ENCODE results near the gene HS1BP3.

The HS1BP3 gene

GRCh38 chr2:20569464-20570223, 81.3 kb downstream of the HS1BP3 start:
- H3K4me1 ChIP-seq (ENCODE audit: control insufficient read depth, insufficient read depth, low read length) = peaks cover 7% of the 10 kb centered on the region; the same call in 1 of the 2 replicates
- H3K27ac ChIP-seq (ENCODE audit: low read depth, low read length) = no peak overlapping the region

GRCh38 chr2:20568501-20569463, 82.1 kb downstream of the HS1BP3 start:
- Histone ChIP-seq H3K36me3 (ENCODE audit: control insufficient read depth, insufficient read depth, low read length) (no peaks in the 10 kb centered on the region), H3K9me3 (ENCODE audit: control insufficient read depth, insufficient read depth, low read length) (no peaks in the 10 kb centered on the region), H3K27me3 (ENCODE audit: control insufficient read depth, insufficient read depth, low read length) (no peaks in the 10 kb centered on the region), H3K27ac (ENCODE audit: low read depth, low read length) (no peak overlapping the region), H3K4me1 (ENCODE audit: control insufficient read depth, insufficient read depth, low read length) (peaks cover 7% of the 10 kb centered on the region; the same call in 1 of the 2 replicates), H3K4me3 (ENCODE audit: low read depth, low read length) (no peak overlapping the region), H3K9ac (ENCODE audit: low read depth, low read length) (no peak overlapping the region)

More at GRCh38 chr2:20569464-20570223, 81.3 kb downstream of the HS1BP3 start:
- H3K9me3 ChIP-seq (ENCODE audit: control insufficient read depth, insufficient read depth, low read length) = no peaks in the 10 kb centered on the region
- H3K4me3 ChIP-seq (ENCODE audit: low read depth, low read length) = no peak overlapping the region
- no peak overlapping the region for H3K9ac ChIP-seq (ENCODE audit: low read depth, low read length)
- no peaks in the 10 kb centered on the region for H3K36me3 ChIP-seq (ENCODE audit: control insufficient read depth, insufficient read depth, low read length)
- H3K27me3 ChIP-seq (ENCODE audit: control insufficient read depth, insufficient read depth, low read length) = no peaks in the 10 kb centered on the region

- Histone ChIP-seq H3K4me3 (ENCODE audit: low read depth, low read length) (no peak overlapping the region), H3K4me1 (ENCODE audit: control insufficient read depth, insufficient read depth, low read length) (peaks cover 10% of the 10 kb centered on the region; the same call in 1 of the 2 replicates), H3K9me3 (ENCODE audit: control insufficient read depth, insufficient read depth, low read length) (no peaks in the 10 kb centered on the region), H3K9ac (ENCODE audit: low read depth, low read length) (no peak overlapping the region), H3K27me3 (ENCODE audit: control insufficient read depth, insufficient read depth, low read length) (no peaks in the 10 kb centered on the region), H3K36me3 (ENCODE audit: control insufficient read depth, insufficient read depth, low read length) (no peaks in the 10 kb centered on the region), H3K27ac (ENCODE audit: low read depth, low read length) (no peak overlapping the region)
These were observed 83.0 kb downstream of the HS1BP3 start for GRCh38 chr2:20567926-20568179.

Data from HUES48 (cell line).